SK-N-SH treated with all-trans-retinoic acid at 6 μM for 48 hours (cell line): ENCODE measurements around the gene GPHN.

Experiments
- ATAC-seq: fragments of 200-7000 bp; cut with Tn5 transposase; 3 replicates; pipeline ENCODE4 v1.9.1; 2020; ENCODE audit warnings: mild to moderate bottlenecking, moderate library complexity
- ARNTL ChIP-seq: fragments of 450-650 bp; formaldehyde crosslinking; IDR thresholded peaks from 2 replicates; pipeline ENCODE4 v1.5.0; 2020; ENCODE audit warnings: low read depth, mild to moderate bottlenecking, moderate library complexity, borderline replicate concordance
- CREB5 ChIP-seq: fragments of 250-450 bp; sonication (Bioruptor Pico); IDR thresholded peaks from 2 replicates; pipeline ENCODE4 v1.5.1; 2020; ENCODE audit warnings: low read depth, mild to moderate bottlenecking, moderate library complexity
- CSDC2 ChIP-seq: fragments of 250-450 bp; sonication (Bioruptor Pico); IDR thresholded peaks from 2 replicates; pipeline ENCODE4 v1.5.0; 2020; ENCODE audit warnings: mild to moderate bottlenecking, moderate library complexity
- CSRNP3 ChIP-seq: fragments of 250-450 bp; sonication (Bioruptor Pico); IDR thresholded peaks from 2 replicates; pipeline ENCODE4 v1.5.1; 2021; ENCODE audit warnings: mild to moderate bottlenecking, moderate library complexity
- ESRRG ChIP-seq: fragments of 250-450 bp; sonication (Bioruptor Pico); IDR thresholded peaks from 2 replicates; pipeline ENCODE4 v1.6.1; 2021; ENCODE audit warnings: mild to moderate bottlenecking
- GLIS3 ChIP-seq: fragments of 250-450 bp; sonication (Bioruptor Pico); IDR thresholded peaks from 2 replicates; pipeline ENCODE4 v1.5.0; 2020; ENCODE audit warnings: mild to moderate bottlenecking, moderate library complexity
- OSR1 ChIP-seq: fragments of 250-450 bp; sonication (Bioruptor Pico); IDR thresholded peaks from 2 replicates; pipeline ENCODE4 v1.8.0; 2022; ENCODE audit warnings: moderate library complexity, mild to moderate bottlenecking, inconsistent platforms
- POU6F1 ChIP-seq: fragments of 250-450 bp; sonication (Bioruptor Pico); IDR thresholded peaks from 2 replicates; pipeline ENCODE4 v1.8.0; 2021; ENCODE audit warnings: low read depth, mild to moderate bottlenecking, moderate library complexity, borderline replicate concordance
- PPARA ChIP-seq: fragments of 250-450 bp; sonication (Bioruptor Pico); IDR thresholded peaks from 2 replicates; pipeline ENCODE4 v1.5.0; 2020; ENCODE audit warnings: mild to moderate bottlenecking, borderline replicate concordance
- RARB ChIP-seq: fragments of 250-450 bp; sonication (Bioruptor Pico); IDR thresholded peaks from 2 replicates; pipeline ENCODE4 v1.8.0; 2021; ENCODE audit warnings: mild to moderate bottlenecking, moderate library complexity
- SNAI2 ChIP-seq: fragments of 250-450 bp; sonication (Bioruptor Pico); IDR thresholded peaks from 2 replicates; pipeline ENCODE4 v1.5.0; 2020; ENCODE audit warnings: mild to moderate bottlenecking, moderate library complexity
- TCF4 ChIP-seq: fragments of 250-450 bp; sonication (Bioruptor Pico); IDR thresholded peaks from 2 replicates; pipeline ENCODE4 v1.8.0; 2021; ENCODE audit warnings: mild to moderate bottlenecking, moderate library complexity, borderline replicate concordance
- TOX ChIP-seq: fragments of 250-450 bp; sonication (Bioruptor Pico); IDR thresholded peaks from 2 replicates; pipeline ENCODE4 v1.8.0; 2021; ENCODE audit warnings: mild to moderate bottlenecking, moderate library complexity, borderline replicate concordance
- TSHZ2 ChIP-seq: fragments of 250-450 bp; sonication (Bioruptor Pico); IDR thresholded peaks from 2 replicates; pipeline ENCODE4 v1.5.0; 2020; ENCODE audit warnings: mild to moderate bottlenecking, moderate library complexity
- ZC3H10 ChIP-seq: fragments of 250-450 bp; sonication (Bioruptor Pico); IDR thresholded peaks from 2 replicates; pipeline ENCODE4 v1.5.1; 2021; ENCODE audit warnings: mild to moderate bottlenecking, moderate library complexity
- ZFP3 ChIP-seq: fragments of 250-450 bp; sonication (Bioruptor Pico); IDR thresholded peaks from 2 replicates; pipeline ENCODE4 v1.5.0; 2020; ENCODE audit warnings: mild to moderate bottlenecking, moderate library complexity
- ZFP30 ChIP-seq: fragments of 450-650 bp; formaldehyde crosslinking; IDR thresholded peaks from 2 replicates; pipeline ENCODE4 v1.5.0; 2022; ENCODE audit warnings: mild to moderate bottlenecking, moderate library complexity
- ZNF70 ChIP-seq: fragments of 450-650 bp; formaldehyde crosslinking; IDR thresholded peaks from 2 replicates; pipeline ENCODE4 v1.5.0; 2020; ENCODE audit warnings: mild to moderate bottlenecking, moderate library complexity
- ZNF8 ChIP-seq: fragments of 450-650 bp; formaldehyde crosslinking; IDR thresholded peaks from 2 replicates; pipeline ENCODE4 v1.5.0; 2020; ENCODE audit warnings: mild to moderate bottlenecking, moderate library complexity

Gene GPHN

GRCh38 chr14:67170660-67171059 is 662.7 kb downstream of the GPHN start:
- ATAC-seq: no peak
- TF ChIP-seq CREB5 (no peak), POU6F1 (CRISPR knock-in tag) (no peak), TOX (CRISPR knock-in tag) (no peak), ZNF70 (no peak), TSHZ2 (CRISPR knock-in tag) (no peak), ZC3H10 (CRISPR knock-in tag) (no peak)

- no peak for TF ChIP-seq SNAI2 (CRISPR knock-in tag)
- TF ChIP-seq TSHZ2 (CRISPR knock-in tag): no peak
- TF ChIP-seq ESRRG: no peak
- no peak for TF ChIP-seq TOX (CRISPR knock-in tag)
- no peak for TF ChIP-seq ZNF70
- no peak for TF ChIP-seq OSR1 (CRISPR knock-in tag)
- no peak for TF ChIP-seq ZFP3 (CRISPR knock-in tag)
- no peak for TF ChIP-seq ZFP30 (CRISPR knock-in tag)
- no peak for TF ChIP-seq CSRNP3 (CRISPR knock-in tag)
- no peak for TF ChIP-seq PPARA (CRISPR knock-in tag)
- no peak for ATAC-seq
Measured at GRCh38 chr14:67172056-67172455, 664.1 kb downstream of the GPHN start.

GRCh38 chr14:67172520-67172919 is 664.6 kb downstream of the GPHN start:
- no peak for ATAC-seq
- TF ChIP-seq SNAI2 (CRISPR knock-in tag) (no peak), CREB5 (no peak), GLIS3 (CRISPR knock-in tag) (no peak), ESRRG (no peak), ARNTL (CRISPR knock-in tag) (no peak), ZC3H10 (CRISPR knock-in tag) (no peak), CSRNP3 (CRISPR knock-in tag) (no peak), ZFP30 (CRISPR knock-in tag) (no peak), ZNF8 (CRISPR knock-in tag) (no peak), ZFP3 (CRISPR knock-in tag) (no peak), TCF4 (no peak), TSHZ2 (CRISPR knock-in tag) (no peak), OSR1 (CRISPR knock-in tag) (no peak), CSDC2 (CRISPR knock-in tag) (no peak), RARB (no peak)
